Ovary (tissue), 9 donors: Measurements from ENCODE around the gene FARSB. TPM values are rescaled to one million over a fixed set of nuclear protein-coding genes. Genes with fewer than 3 reads are reported as not detected.

Experiments
- DNase-seq, 5 donors: peaks; one replicate each; pipeline ENCODE4 v3.0.0-alpha.2; 2019 to 2020
- H3K27ac ChIP-seq, 2 donors: fragments of 200-600 bp; one replicate each; pipeline versions ENCODE4 v1.5.1 to v1.8.0; 2019 to 2022
- H3K27me3 ChIP-seq: fragments of 200-600 bp; one replicate; pipeline ENCODE4 v1.8.0; 2022
- H3K36me3 ChIP-seq: fragments of 200-600 bp; sonication (generic); one replicate; pipeline ENCODE4 v1.5.1; 2019
- H3K4me1 ChIP-seq: one replicate; pipeline ENCODE4 v1.8.1; 2013; ENCODE audit warnings: mild to moderate bottlenecking, moderate library complexity; ENCODE audit not compliant: insufficient read depth
- H3K4me3 ChIP-seq: fragments of 200-600 bp; sonication (generic); one replicate; pipeline ENCODE4 v1.5.1; 2017
- H3K9me3 ChIP-seq, 2 donors: fragments of 200-600 bp in 1 of 2; sonication (generic) in 1 of 2; one replicate each; pipeline versions ENCODE4 v1.5.1 to v1.8.1; 2013 to 2019; ENCODE audit warnings: mild to moderate bottlenecking in 1 of 2, moderate library complexity in 1 of 2
- EP300 ChIP-seq: sonication (generic); formaldehyde crosslinking; IDR thresholded peaks from one replicate; pipeline ENCODE4 v1.6.1; 2017; ENCODE audit warnings: antibody characterized with exemption
- POLR2A ChIP-seq: fragments of 450-650 bp; IDR thresholded peaks from one replicate; pipeline ENCODE4 v1.6.1; 2017; ENCODE audit warnings: antibody characterized with exemption, mild to moderate bottlenecking, moderate library complexity
- WGBS, 3 donors: extraction: QIAGEN DNeasy Blood & Tissue Kit in 1 of 3; methylation state at CpG; one replicate each; pipeline versions ENCODE4 v1.1.5 to v1.1.7; 2013 to 2017; 5-methylcytosine and 5-hydroxymethylcytosine counted together
- intact Hi-C, 4 donors: fragments of 100-400 bp; cut with DNase I; formaldehyde crosslinking; loops; one replicate each; pipeline versions ENCODE4 v1.11.0 to v1.15.1; 2022 to 2023
- polyA plus RNA-seq, 2 donors: library from polyadenylated mRNA; stranded (reverse); fragments of 200-250 nt in 1 of 2; fragments of 350-450 nt in 1 of 2; fragmentation: Illumina TruSeq in 1 of 2; extraction: RNeasy Lipid Tissue Mini Kit (QIAGEN cat#74804) in 1 of 2; gene quantifications; one replicate each; pipeline ENCODE4 v1.2.3, GENCODE V29; 2013 to 2014
- total RNA-seq, 7 donors: library from RNA; depleted of rRNA in 2 of 7; stranded (reverse); fragments of >200 nt in 2 of 7; fragmentation: NEBNext Ultra II Directional in 3 of 7; extraction: Animal tissue kit (Norgen Biotek cat#: 25700) in 3 of 7; gene quantifications; one replicate each; pipeline versions ENCODE4 v1.1.0 to v1.2.4, GENCODE V29; 2016 to 2023
- TF ChIP-seq, protein P1 (sequence below), 3 donors: fragments of 450-650 bp in 2 of 3; fragments of 200-600 bp in 1 of 3; IDR thresholded peaks; one replicate each; pipeline versions ENCODE4 v1.5.1 to v1.8.0; 2016 to 2022; ENCODE audit warnings: antibody characterized with exemption in 3 of 3, mild to moderate bottlenecking in 1 of 3
- donor health status: DM: no; HTN: no; CAD: no; lungs with moderate emphysema.
- donor health status: DM: no; HTN: no; CAD: no.
- donor health status: Bipolar disorder and iron deficiency.
- donor health status: DM: yes; HTN: yes; CAD: no.
- donor health status: DM: no; HTN: no; CAD: no.
- donor health status: DM: yes; HTN: yes; CAD: no.

The FARSB gene
- total and polyA plus RNA-seq, 9 donors, result 10.3 to 32.0 (median 21.0) TPM

DNA sequence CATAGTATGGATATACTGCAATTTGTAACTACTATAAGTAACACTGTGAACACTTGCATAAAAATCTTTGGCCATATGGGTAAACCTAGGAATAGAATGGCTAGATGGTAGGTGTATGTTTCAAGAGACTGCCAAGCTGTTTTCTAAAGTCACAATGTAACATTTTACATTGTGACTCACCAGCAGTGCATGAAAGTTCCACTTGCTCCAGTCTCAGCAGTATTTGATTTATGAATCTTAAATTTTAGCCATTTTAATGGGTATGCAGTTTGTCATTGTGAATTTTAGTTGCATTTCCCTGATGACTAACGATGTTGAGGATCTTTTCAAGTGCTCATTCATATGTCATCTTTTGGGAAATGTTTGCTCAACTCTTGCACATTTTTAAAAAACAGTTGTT is 86.1 kb downstream of the FARSB start:
- Histone ChIP-seq H3K36me3 (no peaks in the 10 kb centered on the region), H3K4me1 (peaks cover 11% of the 10 kb centered on the region), H3K4me3 (no peak overlapping the region), H3K27me3 (no peaks in the 10 kb centered on the region), H3K27ac (no peak overlapping the region), H3K9me3 (no peaks in the 10 kb centered on the region)
- DNase-seq, result no peak
- WGBS, 3 donors, result 63 to 94% (median 90%) methylated on average over 1 of the region's 1 CpG
- intact Hi-C loops, result loop anchor here in 1 of 4 donors (10.0 kb wide), 1 partner anchor 255 kb away; no protein-coding TSS in a partner anchor
- no peak for TF ChIP-seq EP300
- no peak for TF ChIP-seq POLR2A
- TF ChIP-seq, protein P1, sequence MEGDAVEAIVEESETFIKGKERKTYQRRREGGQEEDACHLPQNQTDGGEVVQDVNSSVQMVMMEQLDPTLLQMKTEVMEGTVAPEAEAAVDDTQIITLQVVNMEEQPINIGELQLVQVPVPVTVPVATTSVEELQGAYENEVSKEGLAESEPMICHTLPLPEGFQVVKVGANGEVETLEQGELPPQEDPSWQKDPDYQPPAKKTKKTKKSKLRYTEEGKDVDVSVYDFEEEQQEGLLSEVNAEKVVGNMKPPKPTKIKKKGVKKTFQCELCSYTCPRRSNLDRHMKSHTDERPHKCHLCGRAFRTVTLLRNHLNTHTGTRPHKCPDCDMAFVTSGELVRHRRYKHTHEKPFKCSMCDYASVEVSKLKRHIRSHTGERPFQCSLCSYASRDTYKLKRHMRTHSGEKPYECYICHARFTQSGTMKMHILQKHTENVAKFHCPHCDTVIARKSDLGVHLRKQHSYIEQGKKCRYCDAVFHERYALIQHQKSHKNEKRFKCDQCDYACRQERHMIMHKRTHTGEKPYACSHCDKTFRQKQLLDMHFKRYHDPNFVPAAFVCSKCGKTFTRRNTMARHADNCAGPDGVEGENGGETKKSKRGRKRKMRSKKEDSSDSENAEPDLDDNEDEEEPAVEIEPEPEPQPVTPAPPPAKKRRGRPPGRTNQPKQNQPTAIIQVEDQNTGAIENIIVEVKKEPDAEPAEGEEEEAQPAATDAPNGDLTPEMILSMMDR (IDR thresholded peaks at IDR 0.05), result no peak

DNA sequence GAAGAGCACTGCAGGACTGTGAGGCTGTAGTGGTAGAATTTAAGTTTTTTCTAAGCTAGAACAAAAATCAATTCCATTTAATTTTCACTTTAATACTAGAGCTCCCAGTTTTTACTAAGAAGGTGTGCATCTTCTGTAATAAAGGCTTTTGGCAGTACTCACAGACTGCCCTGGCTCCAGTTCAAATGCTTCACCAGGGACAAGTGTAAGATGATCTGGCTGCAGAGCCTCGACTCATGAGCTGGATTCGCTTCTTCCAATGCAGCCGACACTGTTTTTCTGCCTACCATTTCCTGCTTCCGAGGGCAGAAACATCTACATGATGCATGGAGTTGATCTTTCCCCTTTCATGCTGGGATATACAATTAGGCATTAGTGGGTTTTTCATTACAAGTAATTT is 87.0 kb downstream of the FARSB start:
- TF ChIP-seq POLR2A (no peak), EP300 (no peak)
- TF ChIP-seq, protein P1 (IDR thresholded peaks at IDR 0.05), result no peak
- H3K36me3 ChIP-seq, result no peaks in the 10 kb centered on the region
- no peaks in the 10 kb centered on the region for H3K9me3 ChIP-seq
- H3K27ac ChIP-seq, result no peak overlapping the region
- no peaks in the 10 kb centered on the region for H3K27me3 ChIP-seq
- DNase-seq, result peak in 3 of 5 donors; percentile 24 to 35 (median 31)
- 40 to 54% (median 46%) methylated on average over 4 of the region's 4 CpGs for WGBS, 3 donors
- peaks cover 9% of the 10 kb centered on the region for H3K4me1 ChIP-seq
- intact Hi-C loops, result loop anchor here in 1 of 4 donors (10.0 kb wide), 1 partner anchor 254 kb away; no protein-coding TSS in a partner anchor
- H3K4me3 ChIP-seq, result no peak overlapping the region

DNA sequence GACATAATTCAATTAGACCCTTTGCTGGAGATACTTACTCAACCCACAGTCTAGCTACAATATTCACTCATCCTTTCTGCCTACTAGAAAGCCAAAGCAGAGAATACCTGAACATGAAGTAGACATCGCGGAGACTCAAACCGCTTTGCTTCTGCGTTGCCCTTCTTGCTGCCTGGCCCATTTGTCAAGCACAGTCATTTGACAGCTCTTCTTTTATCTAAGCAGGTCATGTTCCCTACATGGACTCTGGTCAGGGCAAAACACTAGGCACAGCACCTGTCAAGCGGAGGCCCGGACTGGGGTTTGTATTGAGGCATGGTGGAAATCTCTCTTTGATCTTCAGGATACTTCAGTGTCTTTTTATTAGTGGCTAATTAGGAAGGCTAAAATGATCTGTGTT is 89.7 kb downstream of the FARSB start:
- no peaks in the 10 kb centered on the region for H3K9me3 ChIP-seq
- no peak overlapping the region for H3K27ac ChIP-seq
- intact Hi-C loops, result loop anchor here in 1 of 4 donors (10.0 kb wide), 1 partner anchor 251 kb away; no protein-coding TSS in a partner anchor
- 94 to 96% (median 95%) methylated on average over 6 of the region's 6 CpGs for WGBS, 3 donors
- no peak overlapping the region for H3K4me3 ChIP-seq
- no peaks in the 10 kb centered on the region for H3K4me1 ChIP-seq
- TF ChIP-seq POLR2A, result no peak
- no peak for TF ChIP-seq EP300
- TF ChIP-seq, protein P1 (IDR thresholded peaks at IDR 0.05), result no peak
- H3K36me3 ChIP-seq, result no peaks in the 10 kb centered on the region
- DNase-seq, result no peak
- no peaks in the 10 kb centered on the region for H3K27me3 ChIP-seq

DNA sequence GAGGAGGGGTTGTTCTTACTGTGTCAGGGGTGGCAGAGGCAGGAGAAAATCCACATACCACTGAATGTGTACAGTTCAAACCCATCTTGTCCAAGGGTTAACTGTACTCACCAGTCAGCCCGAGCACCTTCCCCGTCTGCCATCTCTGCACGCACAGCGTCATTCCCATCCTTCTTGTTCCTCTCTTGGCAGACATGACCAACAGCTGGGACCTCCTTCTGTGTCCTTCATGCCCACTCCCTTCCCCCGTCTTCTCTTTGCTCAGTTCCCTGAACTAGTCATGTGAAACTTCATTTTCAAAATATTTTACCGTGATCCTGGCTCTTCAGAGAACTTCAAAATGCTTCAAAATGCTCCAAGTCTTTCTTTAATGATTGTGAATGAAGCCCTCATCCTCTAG is 92.0 kb downstream of the FARSB start:
- Histone ChIP-seq H3K27ac (no peak overlapping the region), H3K27me3 (no peaks in the 10 kb centered on the region), H3K4me3 (no peak overlapping the region), H3K36me3 (no peaks in the 10 kb centered on the region), H3K4me1 (no peaks in the 10 kb centered on the region), H3K9me3 (no peaks in the 10 kb centered on the region)
- intact Hi-C loops, result loop anchor here in 2 of 4 donors (5.0 to 10.0 kb wide), 2 partner anchors 247 to 249 kb away; no protein-coding TSS in a partner anchor
- TF ChIP-seq, protein P1 (IDR thresholded peaks at IDR 0.05), result no peak
- TF ChIP-seq EP300 (no peak), POLR2A (no peak)
- 66 to 84% (median 75%) methylated on average over 6 of the region's 6 CpGs for WGBS, 3 donors
- DNase-seq, result no peak
